GM12878 (cell line): Measurements from ENCODE around the gene MGLL. TPM values are rescaled to one million over a fixed set of nuclear protein-coding genes. Genes with fewer than 3 reads are reported as not detected.

ENCODE experiments used
- ATAC-seq: fragments of 200-7000 bp; cut with Tn5 transposase; 3 replicates; pipeline ENCODE4 v1.9.1; 2020; ENCODE audit warnings: mild to moderate bottlenecking, moderate library complexity
- BruUV-seq: library from RNA; stranded (reverse); fragments of 400-500 nt; replicated peaks from 2 replicates; lab custom pipeline; 2021; lab: Mats Ljungman, UMichigan
- CTCF ChIA-PET: fragments of 300-600 bp; sonication (Branson Sonifier 250); formaldehyde crosslinking; extraction: SDS; loops from one replicate; lab custom pipeline; 2021; ENCODE audit warnings: inconsistent platforms; lab: Yijun Ruan, JAX
- POLR2A ChIA-PET: fragments of 350-600 bp; formaldehyde crosslinking; extraction: SDS; loops from one replicate; lab custom pipeline; 2021; ENCODE audit warnings: inconsistent platforms; lab: Charles Lee
- RAD21 ChIA-PET: fragments of 300-600 bp; sonication (Branson Sonifier 250); formaldehyde crosslinking; loops from one replicate; lab custom pipeline; 2023; ENCODE audit warnings: antibody characterized with exemption; ENCODE audit not compliant: unreplicated experiment; lab: Charles Lee
- SMC1A ChIA-PET: fragments of 300-600 bp; sonication (Branson Sonifier 250); formaldehyde crosslinking; loops from one replicate; lab custom pipeline; 2023; ENCODE audit not compliant: unreplicated experiment, uncharacterized antibody; lab: Charles Lee
- DNase-seq: peaks from one replicate; pipeline ENCODE4 v3.0.0-alpha.2; 2011; ENCODE audit warnings: low read depth, low spot score
- FAIRE-seq: peaks from 3 replicates; lab custom pipeline; 2011; peaks lifted over from hg19 to GRCh38; lab: Jason Lieb, UNC
- H2AFZ ChIP-seq: 2 replicates; pipeline ENCODE4 v1.6.0; 2011; ENCODE audit warnings: low read depth, low read length, control low read depth; ENCODE audit not compliant: control insufficient read depth
- H3K27ac ChIP-seq: 2 replicates; pipeline ENCODE4 v1.5.1; 2011; ENCODE audit warnings: control low read depth; ENCODE audit not compliant: control insufficient read depth, insufficient read depth
- H3K27me3 ChIP-seq, 2 experiments: replicated peaks in 1 of 2; 2 replicates each; pipeline versions ENCODE4 v1.6.0 to v1.6.1; 2011; ENCODE audit warnings: low read length in 1 of 2; ENCODE audit not compliant: control insufficient read depth in 2 of 2, insufficient read depth in 2 of 2
- H3K36me3 ChIP-seq, 2 experiments: 2 replicates each; pipeline ENCODE4 v1.5.1; 2011; ENCODE audit warnings: low read length in 1 of 2; ENCODE audit not compliant: control insufficient read depth in 2 of 2, insufficient read depth in 2 of 2
- H3K4me1 ChIP-seq: 2 replicates; pipeline ENCODE4 v1.6.1; 2011; ENCODE audit warnings: mild to moderate bottlenecking, low read length, moderate library complexity, mixed read lengths; ENCODE audit not compliant: control insufficient read depth, insufficient read depth
- H3K4me2 ChIP-seq: 2 replicates; pipeline ENCODE4 v1.6.0; 2011; ENCODE audit warnings: control low read depth; ENCODE audit not compliant: control insufficient read depth, insufficient read depth
- H3K4me3 ChIP-seq: fragments of 200-600 bp; sonication (generic); 2 replicates; pipeline ENCODE4 v1.5.1; 2016
- H3K79me2 ChIP-seq: 2 replicates; pipeline ENCODE4 v1.6.0; 2011; ENCODE audit warnings: low read length; ENCODE audit not compliant: control insufficient read depth, insufficient read depth
- H3K9ac ChIP-seq: 2 replicates; pipeline ENCODE4 v1.8.0; 2011; ENCODE audit warnings: low read length, control low read depth, mixed read lengths; ENCODE audit not compliant: control insufficient read depth, insufficient read depth
- H3K9me3 ChIP-seq: replicated peaks from 3 replicates; pipeline ENCODE4 v1.5.1; 2011; ENCODE audit warnings: mild to moderate bottlenecking, low read length; ENCODE audit not compliant: control insufficient read depth, insufficient read depth
- H4K20me1 ChIP-seq: 2 replicates; pipeline ENCODE4 v1.6.0; 2011; ENCODE audit not compliant: control insufficient read depth, insufficient read depth
- MTA2 ChIP-seq: fragments of 450-650 bp; IDR thresholded peaks from 2 replicates; pipeline ENCODE4 v1.6.1; 2016; ENCODE audit warnings: low read depth, mild to moderate bottlenecking, moderate library complexity
- REST ChIP-seq: IDR thresholded peaks from 2 replicates; pipeline ENCODE4 v1.6.1; 2012; ENCODE audit warnings: mild to moderate bottlenecking, low read depth, low read length
- ZBTB33 ChIP-seq: fragments of 450-650 bp; IDR thresholded peaks from 2 replicates; pipeline ENCODE4 v1.6.1; 2017; ENCODE audit warnings: mild to moderate bottlenecking
- WGBS: methylation state at CpG from one replicate; pipeline ENCODE4 v1.1.6; 2016; ENCODE audit warnings: low lambda C conversion rate; ENCODE audit not compliant: insufficient replicate concordance, insufficient coverage; ENCODE audit errors: missing lambda C conversion rate; 5-methylcytosine and 5-hydroxymethylcytosine counted together
- in situ Hi-C: fragments of 300-500 bp; cut with MboI; formaldehyde crosslinking; loops from 9 replicates; pipeline ENCODE4 v1.14.3; 2018; ENCODE audit warnings: mixed read lengths
- intact Hi-C: fragments of 100-400 bp; cut with micrococcal nuclease; formaldehyde crosslinking; loops from one replicate; pipeline ENCODE4 v1.14.2; 2022; ENCODE audit not compliant: unreplicated experiment
- polyA plus RNA-seq, 11 experiments: library from polyadenylated mRNA; depleted of rRNA in 4 of 11; unstranded in 6 of 11; stranded (reverse) in 5 of 11; fragments of >200 nt; fragmentation: Nextera tagmentation in 4 of 11; fragmentation: Illumina TruSeq in 1 of 11; extraction: Ambion mirVana in 4 of 11; extraction: Trizol in 1 of 11; gene quantifications; 1 replicate in 1 of 11; 2 replicates in 10 of 11; pipeline versions ENCODE4 v1.2.1 to v1.2.3, GENCODE V29; 2011 to 2016; ENCODE audit warnings: inconsistent platforms in 2 of 11, missing spikeins in 2 of 11, low read depth in 1 of 11
- total RNA-seq, 4 experiments: library from RNA; depleted of rRNA in 3 of 4; stranded (reverse); fragments of >200 nt in 3 of 4; fragmentation: Illumina TruSeq in 1 of 4; extraction: Trizol in 1 of 4; gene quantifications; 2 replicates each; pipeline versions ENCODE4 v1.2.1 to v1.2.3, GENCODE V29; 2013 to 2021

The MGLL gene
- total and polyA plus RNA-seq, 10 of the 15 experiments (the other 5 are each of a cell fraction or from before 2014, with no cell fraction given), result 44.9 to 177 (median 72.9) TPM

DNA sequence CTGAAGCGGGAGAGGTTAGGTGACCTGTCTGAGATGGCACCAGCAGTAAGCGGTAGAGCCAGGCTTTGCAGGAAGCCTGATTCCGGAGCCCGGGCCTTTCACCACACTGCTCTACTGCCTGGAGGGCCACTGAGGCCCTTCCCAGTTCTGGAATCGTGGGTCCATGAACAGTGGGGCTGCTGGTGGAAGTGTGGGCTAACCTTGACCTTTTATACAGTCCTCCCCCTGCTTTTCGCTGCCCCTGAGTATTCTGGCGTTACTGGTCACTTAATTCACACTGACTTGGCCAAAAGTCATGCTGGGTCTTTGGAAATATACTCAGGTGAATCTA lies 152.1 kb downstream of the MGLL start:
- ATAC-seq, result no peak
- H4K20me1 ChIP-seq, result no peaks in the 10 kb centered on the region
- no peaks in the 10 kb centered on the region for H3K36me3 ChIP-seq
- H3K9ac ChIP-seq, result no peak overlapping the region
- TF ChIP-seq MTA2 (no peak), REST (no peak), ZBTB33 (no peak)
- no peak overlapping the region for H2AFZ ChIP-seq
- H3K4me1 ChIP-seq, result peaks cover 11% of the 10 kb centered on the region; the same call in 1 of the 2 replicates
- in situ Hi-C loops (no loop called here), intact Hi-C loops (no loop called here)
- WGBS, result 88% methylated on average over 7 of the region's 7 CpGs
- CTCF ChIA-PET, result no interaction called here
- no peak overlapping the region for H3K27ac ChIP-seq
- POLR2A ChIA-PET, result no interaction called here
- no peaks in the 10 kb centered on the region for H3K9me3 ChIP-seq
- no peak overlapping the region for H3K4me2 ChIP-seq
- FAIRE-seq, result no peak
- RAD21 ChIA-PET, result no interaction called here
- H3K79me2 ChIP-seq, result peaks cover 7% of the 10 kb centered on the region
- no peak overlapping the region for H3K4me3 ChIP-seq
- BruUV-seq, result no TSS peak
- H3K27me3 ChIP-seq, result no peaks in the 10 kb centered on the region
- DNase-seq, result no peak
- SMC1A ChIA-PET, result no interaction called here
